ENCODE measurements around the gene CRYAA. TPM values are rescaled to one million over a fixed set of nuclear protein-coding genes. Genes with fewer than 3 reads are reported as not detected.
"Not testable (repeated sequence)": the region's sequence is repeated elsewhere in the genome, so short reads cannot be mapped to it uniquely, and the experiment has no call there.

CRYAA gene
- total RNA-seq, 3 donors from 2014 or later (not counting 1 experiment from before 2014, with no cell fraction given) = not detected

- H3K9me3 Mint-ChIP-seq; H3K36me3 ChIP-seq (ENCODE audit: control insufficient read depth, insufficient read depth, low read length); H3K9me3 ChIP-seq (ENCODE audit: control insufficient read depth, insufficient read depth, low read length); H3K36me3 Mint-ChIP-seq; ATAC-seq; DNase-seq; H3K4me1 ChIP-seq (ENCODE audit: control insufficient read depth, insufficient read depth, low read length); H3K27ac Mint-ChIP-seq; H3K27me3 ChIP-seq (ENCODE audit: control insufficient read depth, insufficient read depth, low read length); H3K4me3 Mint-ChIP-seq; intact Hi-C loops (cut with micrococcal nuclease); H3K27ac ChIP-seq (ENCODE audit: low read length); H3K4me1 Mint-ChIP-seq; H3K27me3 Mint-ChIP-seq (ENCODE audit: low read depth in 2 of 2); H3K4me3 ChIP-seq (ENCODE audit: low read length): not testable (repeated sequence)
- WGBS (ENCODE audit: insufficient coverage) = no CpG with 5 or more reads among the region's 15 CpGs
Observed at GRCh38 chr21:43181033-43181432, 12.2 kb downstream of the CRYAA start.

- DNase-seq; H3K4me1 ChIP-seq (ENCODE audit: control insufficient read depth, insufficient read depth, low read length); ATAC-seq; H3K9me3 ChIP-seq (ENCODE audit: control insufficient read depth, insufficient read depth, low read length); H3K27me3 ChIP-seq (ENCODE audit: control insufficient read depth, insufficient read depth, low read length); intact Hi-C loops (cut with micrococcal nuclease); H3K27ac Mint-ChIP-seq; H3K9me3 Mint-ChIP-seq; H3K4me3 Mint-ChIP-seq; H3K4me3 ChIP-seq (ENCODE audit: low read length); H3K36me3 ChIP-seq (ENCODE audit: control insufficient read depth, insufficient read depth, low read length); H3K36me3 Mint-ChIP-seq; H3K27ac ChIP-seq (ENCODE audit: low read length): not testable (repeated sequence)
- no CpG with 5 or more reads among the region's 7 CpGs for WGBS (ENCODE audit: insufficient coverage)
- Mint-ChIP-seq H3K4me1 (peaks cover 5 to 13% of the 10 kb centered on the region in 2 donors), H3K27me3 (ENCODE audit: low read depth in 2 of 2) (peaks cover 2 to 17% of the 10 kb centered on the region in 2 donors)
Observed at GRCh38 chr21:43187268-43187667, 18.5 kb downstream of the CRYAA start.

- Mint-ChIP-seq H3K4me3 (no peak overlapping the region), H3K27me3 (ENCODE audit: low read depth in 2 of 2) (peaks cover 2 to 20% of the 10 kb centered on the region in 2 donors), H3K36me3 (no peaks in the 10 kb centered on the region), H3K4me1 (peaks cover 5 to 13% of the 10 kb centered on the region in 2 donors), H3K9me3 (no peaks in the 10 kb centered on the region), H3K27ac (no peak overlapping the region)
- DNase-seq (no peak), ATAC-seq (peak in 1 of 3 donors; percentile 56)
- no peaks in the 10 kb centered on the region for H3K9me3 ChIP-seq (ENCODE audit: control insufficient read depth, insufficient read depth, low read length)
- no peak for TF ChIP-seq CTCF (IDR thresholded peaks at IDR 0.05)
- H3K4me3 ChIP-seq (ENCODE audit: low read length) = no peak overlapping the region
- no peaks in the 10 kb centered on the region for H3K36me3 ChIP-seq (ENCODE audit: control insufficient read depth, insufficient read depth, low read length)
- 86% methylated on average over 4 of the region's 4 CpGs for WGBS (ENCODE audit: insufficient coverage)
- peaks cover 6% of the 10 kb centered on the region for H3K4me1 ChIP-seq (ENCODE audit: control insufficient read depth, insufficient read depth, low read length)
- intact Hi-C loops (cut with micrococcal nuclease) = no loop called here
- no peak overlapping the region for H3K27ac ChIP-seq (ENCODE audit: low read length)
- H3K27me3 ChIP-seq (ENCODE audit: control insufficient read depth, insufficient read depth, low read length) = no peaks in the 10 kb centered on the region
Observed at GRCh38 chr21:43187715-43188114, 18.9 kb downstream of the CRYAA start.

GRCh38 chr21:43188181-43188580 is 19.4 kb downstream of the CRYAA start:
- DNase-seq = no peak

More at GRCh38 chr21:43188181-43188580, 19.4 kb downstream of the CRYAA start:
- Mint-ChIP-seq H3K27me3 (ENCODE audit: low read depth in 2 of 2) (peaks cover 2 to 20% of the 10 kb centered on the region in 2 donors), H3K4me3 (no peak overlapping the region), H3K36me3 (no peaks in the 10 kb centered on the region), H3K9me3 (no peaks in the 10 kb centered on the region), H3K27ac (no peak overlapping the region), H3K4me1 (peaks cover 5 to 13% of the 10 kb centered on the region in 2 donors)
- 65% methylated on average over 8 of the region's 8 CpGs for WGBS (ENCODE audit: insufficient coverage)
- intact Hi-C loops (cut with micrococcal nuclease) = no loop called here
- Histone ChIP-seq H3K9me3 (ENCODE audit: control insufficient read depth, insufficient read depth, low read length) (no peaks in the 10 kb centered on the region), H3K4me1 (ENCODE audit: control insufficient read depth, insufficient read depth, low read length) (peaks cover 6% of the 10 kb centered on the region), H3K36me3 (ENCODE audit: control insufficient read depth, insufficient read depth, low read length) (no peaks in the 10 kb centered on the region), H3K4me3 (ENCODE audit: low read length) (no peak overlapping the region), H3K27ac (ENCODE audit: low read length) (no peak overlapping the region), H3K27me3 (ENCODE audit: control insufficient read depth, insufficient read depth, low read length) (no peaks in the 10 kb centered on the region)
- no peak for ATAC-seq
- TF ChIP-seq CTCF (IDR thresholded peaks at IDR 0.05) = no peak
